WTC11 (cell line): ENCODE data around the gene RAB10.

Experiments used
- AFF4 ChIP-seq: sonication (generic); formaldehyde crosslinking; IDR thresholded peaks from 2 replicates; pipeline ENCODE4 v1.8.1; 2023; ENCODE audit warnings: mild to moderate bottlenecking, missing genetic modification reagents, borderline replicate concordance
- CTCF ChIP-seq: fragments of 200-600 bp; IDR thresholded peaks from 2 replicates; pipeline ENCODE4 v1.8.0; 2022; ENCODE audit warnings: antibody characterized with exemption
- HMGXB4 ChIP-seq: sonication (generic); formaldehyde crosslinking; IDR thresholded peaks from 2 replicates; pipeline ENCODE4 v1.8.1; 2023; ENCODE audit warnings: mild to moderate bottlenecking, moderate library complexity, missing genetic modification reagents
- MAX ChIP-seq: sonication (generic); formaldehyde crosslinking; IDR thresholded peaks from 2 replicates; pipeline ENCODE4 v1.8.0; 2022; ENCODE audit warnings: mild to moderate bottlenecking, missing genetic modification reagents
- MYBL2 ChIP-seq: sonication (generic); formaldehyde crosslinking; IDR thresholded peaks from 2 replicates; pipeline ENCODE4 v1.8.1; 2023; ENCODE audit warnings: mild to moderate bottlenecking, moderate library complexity, missing genetic modification reagents
- NR1H2 ChIP-seq: sonication (generic); formaldehyde crosslinking; IDR thresholded peaks from 2 replicates; pipeline ENCODE4 v1.9.0; 2021; ENCODE audit warnings: mild to moderate bottlenecking, moderate library complexity, missing genetic modification reagents
- NR2C2 ChIP-seq: sonication (generic); formaldehyde crosslinking; IDR thresholded peaks from 2 replicates; pipeline ENCODE4 v1.8.0; 2022; ENCODE audit warnings: mild to moderate bottlenecking, missing genetic modification reagents
- SP1 ChIP-seq: sonication (generic); formaldehyde crosslinking; conservative IDR thresholded peaks from 2 replicates; pipeline ENCODE4 v1.8.1; 2022; ENCODE audit warnings: missing genetic modification reagents
- TP53 ChIP-seq: sonication (generic); formaldehyde crosslinking; IDR thresholded peaks from 2 replicates; pipeline ENCODE4 v1.8.1; 2023; ENCODE audit warnings: mild to moderate bottlenecking, missing genetic modification reagents
- USF1 ChIP-seq: sonication (generic); formaldehyde crosslinking; IDR thresholded peaks from 2 replicates; pipeline ENCODE4 v1.8.0; 2022; ENCODE audit warnings: mild to moderate bottlenecking, missing genetic modification reagents
- ZNF121 ChIP-seq: sonication (generic); formaldehyde crosslinking; IDR thresholded peaks from 2 replicates; pipeline ENCODE4 v1.8.0; 2023; ENCODE audit warnings: missing genetic modification reagents
- ZNF232 ChIP-seq: sonication (generic); formaldehyde crosslinking; IDR thresholded peaks from 2 replicates; pipeline ENCODE4 v1.8.0; 2022; ENCODE audit warnings: mild to moderate bottlenecking, missing genetic modification reagents

- TF ChIP-seq MAX (CRISPR knock-in tag) (no peak), NR2C2 (CRISPR knock-in tag) (no peak), MYBL2 (CRISPR knock-in tag) (no peak), ZNF232 (no peak), NR1H2 (no peak), CTCF (no peak), AFF4 (no peak), TP53 (no peak), HMGXB4 (CRISPR knock-in tag) (no peak), SP1 (CRISPR knock-in tag) (no peak), USF1 (CRISPR knock-in tag) (no peak), ZNF121 (CRISPR knock-in tag) (no peak)
These were observed 152.3 kb downstream of the RAB10 start for GRCh38 chr2:26185954-26186770.
